EL (cell line): ENCODE measurements around the gene EPS8.

ENCODE experiments used
- DNase-seq: peaks from one replicate; pipeline ENCODE4 v3.0.0-alpha.2; 2016

EPS8 gene

GRCh38 chr12:15712823-15713660 lies 76.1 kb downstream of the EPS8 start:
- DNase-seq = no peak

- DNase-seq = no peak
Observed at GRCh38 chr12:15712160-15712559, 77.0 kb downstream of the EPS8 start.

GRCh38 chr12:15710860-15711510 lies 78.2 kb downstream of the EPS8 start:
- no peak for DNase-seq

GRCh38 chr12:15709551-15709950 lies 79.6 kb downstream of the EPS8 start:
- DNase-seq = no peak

- DNase-seq = no peak
Observed at GRCh38 chr12:15708396-15709076, 80.7 kb downstream of the EPS8 start.

- no peak for DNase-seq
Observed at GRCh38 chr12:15707516-15708199, 81.5 kb downstream of the EPS8 start.

GRCh38 chr12:15706010-15706676 lies 83.0 kb downstream of the EPS8 start:
- DNase-seq = no peak

GRCh38 chr12:15705606-15706005 lies 83.6 kb downstream of the EPS8 start:
- DNase-seq = no peak

- no peak for DNase-seq
Observed at GRCh38 chr12:15702276-15702675, 86.9 kb downstream of the EPS8 start.

- peak; percentile 63 for DNase-seq
Observed at GRCh38 chr12:15701631-15702156, 87.5 kb downstream of the EPS8 start.

- peak; percentile 60 for DNase-seq
Observed at GRCh38 chr12:15701206-15701605, 88.0 kb downstream of the EPS8 start.

GRCh38 chr12:15700595-15700994 lies 88.6 kb downstream of the EPS8 start:
- DNase-seq = peak; percentile 91

- DNase-seq = no peak
Observed at GRCh38 chr12:15699886-15700285, 89.3 kb downstream of the EPS8 start.

GRCh38 chr12:15698377-15698871 lies 90.8 kb downstream of the EPS8 start:
- DNase-seq = no peak

GRCh38 chr12:15697201-15697600 lies 92.0 kb downstream of the EPS8 start:
- DNase-seq = no peak

- no peak for DNase-seq
Observed at GRCh38 chr12:15693228-15693911, 95.8 kb downstream of the EPS8 start.

GRCh38 chr12:15691388-15691787 lies 97.8 kb downstream of the EPS8 start:
- DNase-seq = no peak

- no peak for DNase-seq
Observed at GRCh38 chr12:15690320-15690719, 98.9 kb downstream of the EPS8 start.

GRCh38 chr12:15689751-15690191 lies 99.4 kb downstream of the EPS8 start:
- no peak for DNase-seq

- no peak for DNase-seq
Observed at GRCh38 chr12:15688838-15689625, 100.2 kb downstream of the EPS8 start.
